Neural progenitor cell (in vitro differentiated cells): ENCODE measurements around the gene ZNF691.

Experiments used
- CTCF ChIP-seq: fragments of 200-600 bp; sonication (generic); IDR thresholded peaks from 2 replicates; pipeline ENCODE4 v1.5.1; 2017; ENCODE audit warnings: antibody characterized with exemption, mild to moderate bottlenecking
- EZH2 ChIP-seq: fragments of 200-600 bp; sonication (generic); IDR thresholded peaks from 2 replicates; pipeline ENCODE4 v1.6.1; 2017; ENCODE audit warnings: antibody characterized with exemption, mild to moderate bottlenecking, moderate library complexity

- TF ChIP-seq CTCF = no peak
- TF ChIP-seq EZH2 = no peak
These were observed 23.5 kb upstream of the ZNF691 start for GRCh38 chr1:42822800-42823392.
